HL-60 (cell line): ENCODE results near the gene ARPC3.

Source experiments
- GABPA ChIP-seq: IDR thresholded peaks from 2 replicates; pipeline ENCODE4 v1.6.1; 2012; ENCODE audit warnings: low read depth
- POLR2AphosphoS5 ChIP-seq: IDR thresholded peaks from 2 replicates; pipeline ENCODE4 v1.6.1; 2012; ENCODE audit warnings: low read depth
- TF ChIP-seq, protein P1 (sequence below): IDR thresholded peaks from one replicate; pipeline ENCODE4 v1.5.1; 2011; ENCODE audit warnings: low read length, control low read depth, inconsistent platforms; ENCODE audit not compliant: insufficient read depth

DNA sequence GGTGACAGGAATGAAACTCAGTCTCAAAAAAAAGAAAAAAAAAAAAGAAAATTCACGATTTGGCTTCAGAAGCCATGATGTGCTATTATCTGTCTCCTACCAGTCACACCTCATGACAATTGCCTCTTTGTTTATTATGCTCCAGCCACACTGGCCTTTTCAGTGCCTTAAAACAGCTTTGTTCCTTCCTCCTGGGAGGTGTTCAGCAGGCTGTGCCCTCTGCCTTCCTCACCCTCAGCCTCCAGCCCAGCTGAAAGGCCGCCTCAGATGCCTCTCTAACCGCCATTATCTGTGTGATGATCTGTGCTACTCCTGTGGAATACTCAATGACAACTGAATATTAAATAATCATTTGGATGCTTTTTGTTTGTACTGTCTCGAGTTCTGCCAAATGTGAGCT lies 8.6 kb upstream of the ARPC3 start:
- TF ChIP-seq, protein P1, sequence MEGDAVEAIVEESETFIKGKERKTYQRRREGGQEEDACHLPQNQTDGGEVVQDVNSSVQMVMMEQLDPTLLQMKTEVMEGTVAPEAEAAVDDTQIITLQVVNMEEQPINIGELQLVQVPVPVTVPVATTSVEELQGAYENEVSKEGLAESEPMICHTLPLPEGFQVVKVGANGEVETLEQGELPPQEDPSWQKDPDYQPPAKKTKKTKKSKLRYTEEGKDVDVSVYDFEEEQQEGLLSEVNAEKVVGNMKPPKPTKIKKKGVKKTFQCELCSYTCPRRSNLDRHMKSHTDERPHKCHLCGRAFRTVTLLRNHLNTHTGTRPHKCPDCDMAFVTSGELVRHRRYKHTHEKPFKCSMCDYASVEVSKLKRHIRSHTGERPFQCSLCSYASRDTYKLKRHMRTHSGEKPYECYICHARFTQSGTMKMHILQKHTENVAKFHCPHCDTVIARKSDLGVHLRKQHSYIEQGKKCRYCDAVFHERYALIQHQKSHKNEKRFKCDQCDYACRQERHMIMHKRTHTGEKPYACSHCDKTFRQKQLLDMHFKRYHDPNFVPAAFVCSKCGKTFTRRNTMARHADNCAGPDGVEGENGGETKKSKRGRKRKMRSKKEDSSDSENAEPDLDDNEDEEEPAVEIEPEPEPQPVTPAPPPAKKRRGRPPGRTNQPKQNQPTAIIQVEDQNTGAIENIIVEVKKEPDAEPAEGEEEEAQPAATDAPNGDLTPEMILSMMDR, result no peak
- TF ChIP-seq POLR2AphosphoS5 (no peak), GABPA (no peak)
